Activated naive CD4-positive, alpha-beta T cell treated with anti-CD3 and anti-CD28 coated beads, Interleukin-2, amount 10 ng/mL, durations not matched to agents 7 days and 5 days (primary cell): ENCODE measurements around the gene SEC22C.

Source experiments
- CTCF ChIA-PET: fragments of 350-600 bp; sonication (Branson Sonifier 250); formaldehyde crosslinking; loops from one replicate; lab custom pipeline; 2021; ENCODE audit warnings: antibody characterized with exemption; lab: Charles Lee
- DNase-seq: peaks from one replicate; pipeline ENCODE4 v3.0.0-alpha.2; 2020
- H3K27ac Mint-ChIP-seq: one replicate; pipeline ENCODE4 v1.8.0; 2021; ENCODE audit warnings: mild to moderate bottlenecking, moderate library complexity, mixed read lengths
- H3K27me3 Mint-ChIP-seq: one replicate; pipeline ENCODE4 v1.8.0; 2021; ENCODE audit warnings: mild to moderate bottlenecking, mixed read lengths
- H3K36me3 Mint-ChIP-seq: one replicate; pipeline ENCODE4 v1.8.0; 2021; ENCODE audit warnings: mixed read lengths
- H3K4me1 Mint-ChIP-seq: one replicate; pipeline ENCODE4 v1.8.0; 2021; ENCODE audit warnings: mixed read lengths
- H3K4me3 Mint-ChIP-seq: one replicate; pipeline ENCODE4 v1.8.0; 2021; ENCODE audit warnings: mild to moderate bottlenecking, moderate library complexity, mixed read lengths
- H3K9me3 Mint-ChIP-seq: one replicate; pipeline ENCODE4 v1.8.0; 2021; ENCODE audit warnings: mixed read lengths

SEC22C gene

GRCh38 chr3:42539871-42540714, 41.7 kb downstream of the SEC22C start:
- CTCF ChIA-PET = interaction anchor here (0.7 to 9.6 kb wide), 9 partner anchors 8 to 293 kb away, joined by 3 to 113 read pairs (median 3); partner anchors contain the start of gene VIPR1
- H3K4me1 Mint-ChIP-seq = peaks cover 21% of the 10 kb centered on the region
- no peak overlapping the region for H3K4me3 Mint-ChIP-seq
- no peak overlapping the region for H3K27ac Mint-ChIP-seq
- H3K27me3 Mint-ChIP-seq = peaks cover 15% of the 10 kb centered on the region
- no peaks in the 10 kb centered on the region for H3K9me3 Mint-ChIP-seq
- no peaks in the 10 kb centered on the region for H3K36me3 Mint-ChIP-seq
- peak; percentile 80 for DNase-seq

GRCh38 chr3:42537350-42537749, 44.4 kb downstream of the SEC22C start:
- CTCF ChIA-PET = interaction anchor here (0.7 to 9.6 kb wide), 11 partner anchors 10 to 290 kb away, joined by 3 to 113 read pairs (median 4); partner anchors contain the start of gene VIPR1
- no peak for DNase-seq
- Mint-ChIP-seq H3K4me3 (no peak overlapping the region), H3K4me1 (peaks cover 41% of the 10 kb centered on the region), H3K27ac (no peak overlapping the region), H3K27me3 (peaks cover 15% of the 10 kb centered on the region), H3K9me3 (no peaks in the 10 kb centered on the region), H3K36me3 (peaks cover 6% of the 10 kb centered on the region)

GRCh38 chr3:42535981-42536784, 45.6 kb downstream of the SEC22C start:
- Mint-ChIP-seq H3K9me3 (no peaks in the 10 kb centered on the region), H3K4me3 (no peak overlapping the region), H3K36me3 (peaks cover 18% of the 10 kb centered on the region), H3K27ac (no peak overlapping the region), H3K27me3 (peaks cover 8% of the 10 kb centered on the region), H3K4me1 (peaks cover 53% of the 10 kb centered on the region)
- CTCF ChIA-PET = interaction anchor here (0.7 to 9.6 kb wide), 16 partner anchors 11 to 291 kb away, joined by 3 to 113 read pairs (median 4); partner anchors contain the start of gene VIPR1
- peak; percentile 72 for DNase-seq

- peaks cover 73% of the 10 kb centered on the region for H3K4me1 Mint-ChIP-seq
Measured at GRCh38 chr3:42533161-42533897, 48.4 kb downstream of the SEC22C start.

GRCh38 chr3:42532229-42532628, 49.5 kb downstream of the SEC22C start:
- Mint-ChIP-seq H3K4me1 (peaks cover 82% of the 10 kb centered on the region), H3K27ac (peak overlapping the region; percentile 85), H3K27me3 (no peaks in the 10 kb centered on the region), H3K4me3 (no peak overlapping the region), H3K36me3 (peaks cover 38% of the 10 kb centered on the region), H3K9me3 (no peaks in the 10 kb centered on the region)
- CTCF ChIA-PET = interaction anchor here (1.5 to 9.6 kb wide), 3 partner anchors 9 to 15 kb away, joined by 3 to 98 read pairs (median 80); no protein-coding TSS in a partner anchor
- no peak for DNase-seq

More at GRCh38 chr3:42533161-42533897, 48.4 kb downstream of the SEC22C start:
- Mint-ChIP-seq H3K27me3 (peaks cover under 1% of the 10 kb centered on the region), H3K4me3 (no peak overlapping the region), H3K27ac (peak overlapping the region; percentile 34), H3K9me3 (no peaks in the 10 kb centered on the region), H3K36me3 (peaks cover 37% of the 10 kb centered on the region)
- CTCF ChIA-PET = interaction anchor here (1.0 to 9.6 kb wide), 4 partner anchors 12 to 211 kb away, joined by 3 to 113 read pairs (median 89); partner anchors contain the start of gene VIPR1
- no peak for DNase-seq

GRCh38 chr3:42531470-42531869, 50.3 kb downstream of the SEC22C start:
- DNase-seq = no peak
- no peaks in the 10 kb centered on the region for H3K9me3 Mint-ChIP-seq
- H3K27ac Mint-ChIP-seq = peak overlapping the region; percentile 85
- H3K27me3 Mint-ChIP-seq = no peaks in the 10 kb centered on the region
- peaks cover 46% of the 10 kb centered on the region for H3K36me3 Mint-ChIP-seq
- CTCF ChIA-PET = interaction anchor here (0.7 to 9.6 kb wide), 4 partner anchors 8 to 213 kb away, joined by 3 to 98 read pairs (median 3); no protein-coding TSS in a partner anchor
- H3K4me1 Mint-ChIP-seq = peaks cover 84% of the 10 kb centered on the region
- no peak overlapping the region for H3K4me3 Mint-ChIP-seq

GRCh38 chr3:42530073-42530472, 51.7 kb downstream of the SEC22C start:
- Mint-ChIP-seq H3K36me3 (peaks cover 48% of the 10 kb centered on the region), H3K27me3 (no peaks in the 10 kb centered on the region), H3K27ac (peak overlapping the region; percentile 83), H3K4me3 (peak overlapping the region; percentile 2), H3K9me3 (no peaks in the 10 kb centered on the region), H3K4me1 (peaks cover 91% of the 10 kb centered on the region)
- CTCF ChIA-PET = no interaction called here
- no peak for DNase-seq

- CTCF ChIA-PET = interaction anchor here (1.0 to 2.0 kb wide), 2 partner anchors 11 to 28 kb away, joined by 4 to 6 read pairs; partner anchors contain the start of gene VIPR1
- Mint-ChIP-seq H3K27me3 (no peaks in the 10 kb centered on the region), H3K4me3 (peak overlapping the region; percentile 2), H3K4me1 (peaks cover 96% of the 10 kb centered on the region), H3K9me3 (no peaks in the 10 kb centered on the region), H3K36me3 (peaks cover 53% of the 10 kb centered on the region), H3K27ac (peak overlapping the region; percentile 83)
- DNase-seq = peak; percentile 44
Measured at GRCh38 chr3:42529468-42529867, 52.3 kb downstream of the SEC22C start.

- Mint-ChIP-seq H3K27ac (peak overlapping the region; percentile 90), H3K9me3 (no peaks in the 10 kb centered on the region), H3K27me3 (no peaks in the 10 kb centered on the region), H3K36me3 (peaks cover 61% of the 10 kb centered on the region), H3K4me1 (peaks cover 80% of the 10 kb centered on the region), H3K4me3 (no peak overlapping the region)
- CTCF ChIA-PET = interaction anchor here (1.1 to 11.6 kb wide), 6 partner anchors 9 to 25 kb away, joined by 3 to 98 read pairs (median 6); partner anchors contain the start of gene VIPR1
- no peak for DNase-seq
Measured at GRCh38 chr3:42527368-42527917, 54.3 kb downstream of the SEC22C start.

GRCh38 chr3:42526616-42527367, 55.0 kb downstream of the SEC22C start:
- CTCF ChIA-PET = interaction anchor here (0.8 to 11.6 kb wide), 6 partner anchors 8 to 25 kb away, joined by 3 to 98 read pairs (median 5); partner anchors contain the start of gene VIPR1
- H3K27ac Mint-ChIP-seq = peak overlapping the region; percentile 90
- DNase-seq = peak; percentile 66
- no peaks in the 10 kb centered on the region for H3K9me3 Mint-ChIP-seq
- no peak overlapping the region for H3K4me3 Mint-ChIP-seq
- peaks cover 73% of the 10 kb centered on the region for H3K4me1 Mint-ChIP-seq
- H3K36me3 Mint-ChIP-seq = peaks cover 58% of the 10 kb centered on the region
- no peaks in the 10 kb centered on the region for H3K27me3 Mint-ChIP-seq

- no peak overlapping the region for H3K4me3 Mint-ChIP-seq
- H3K4me1 Mint-ChIP-seq = peaks cover 70% of the 10 kb centered on the region
- H3K27me3 Mint-ChIP-seq = no peaks in the 10 kb centered on the region
- peaks cover 56% of the 10 kb centered on the region for H3K36me3 Mint-ChIP-seq
- DNase-seq = no peak
- H3K9me3 Mint-ChIP-seq = no peaks in the 10 kb centered on the region
- CTCF ChIA-PET = interaction anchor here (0.8 to 11.6 kb wide), 6 partner anchors 7 to 278 kb away, joined by 3 to 98 read pairs (median 5); partner anchors contain the start of gene VIPR1
- peak overlapping the region; percentile 90 for H3K27ac Mint-ChIP-seq
Measured at GRCh38 chr3:42525736-42526345, 55.9 kb downstream of the SEC22C start.

GRCh38 chr3:42525212-42525611, 56.6 kb downstream of the SEC22C start:
- Mint-ChIP-seq H3K36me3 (peaks cover 59% of the 10 kb centered on the region), H3K4me1 (peaks cover 70% of the 10 kb centered on the region), H3K27ac (no peak overlapping the region), H3K27me3 (no peaks in the 10 kb centered on the region), H3K9me3 (no peaks in the 10 kb centered on the region), H3K4me3 (no peak overlapping the region)
- no peak for DNase-seq
- CTCF ChIA-PET = interaction anchor here (0.6 to 11.6 kb wide), 4 partner anchors 11 to 278 kb away, joined by 3 to 98 read pairs (median 8); partner anchors contain the start of gene VIPR1
